Muscle of arm (tissue), 12 donors: ENCODE data around the gene POLR3A. TPM values are rescaled to one million over a fixed set of nuclear protein-coding genes. Genes with fewer than 3 reads are reported as not detected.
"Not testable (repeated sequence)": the region's sequence is repeated elsewhere in the genome, so short reads cannot be mapped to it uniquely, and the experiment has no call there.

Experiments used
- DNase-seq: peaks from one replicate; pipeline ENCODE4 v3.0.0-alpha.2; 2013
- polyA plus RNA-seq, 12 donors: library from polyadenylated mRNA; unstranded; fragments of 120-200 nt; gene quantifications; one replicate each; pipeline ENCODE4 v1.2.1, GENCODE V29; 2013; ENCODE audit not compliant: insufficient read length in 12 of 12

The POLR3A gene
- polyA plus RNA-seq, 12 donors = 7.5 to 17.4 (median 15.2) TPM; not detected in 1

- DNase-seq = no peak
Observed at GRCh38 chr10:78028438-78029268, 662 bp downstream of the POLR3A start.

GRCh38 chr10:78025685-78026364 is 3.5 kb downstream of the POLR3A start:
- DNase-seq = no peak

GRCh38 chr10:78023741-78024140 is 5.6 kb downstream of the POLR3A start:
- DNase-seq = no peak

GRCh38 chr10:78021201-78021600 is 8.1 kb downstream of the POLR3A start:
- no peak for DNase-seq

GRCh38 chr10:78019264-78019663 is 10.1 kb downstream of the POLR3A start:
- DNase-seq = no peak

- DNase-seq = no peak
Observed at GRCh38 chr10:78017856-78018255, 11.5 kb downstream of the POLR3A start.

- no peak for DNase-seq
Observed at GRCh38 chr10:78015546-78015945, 13.8 kb downstream of the POLR3A start.

GRCh38 chr10:78013564-78013963 is 15.8 kb downstream of the POLR3A start:
- no peak for DNase-seq

GRCh38 chr10:78011065-78011464 is 18.2 kb downstream of the POLR3A start:
- DNase-seq = no peak

GRCh38 chr10:78010278-78010677 is 19.0 kb downstream of the POLR3A start:
- no peak for DNase-seq

- no peak for DNase-seq
Observed at GRCh38 chr10:78009662-78010061, 19.7 kb downstream of the POLR3A start.

GRCh38 chr10:78007172-78007571 is 22.1 kb downstream of the POLR3A start:
- DNase-seq = no peak

GRCh38 chr10:78004215-78005026 is 24.9 kb downstream of the POLR3A start:
- no peak for DNase-seq

- no peak for DNase-seq
Observed at GRCh38 chr10:78002541-78003288, 26.6 kb downstream of the POLR3A start.

GRCh38 chr10:78000956-78001472 is 28.3 kb downstream of the POLR3A start:
- no peak for DNase-seq

- DNase-seq = no peak
Observed at GRCh38 chr10:78000206-78000605, 29.1 kb downstream of the POLR3A start.

GRCh38 chr10:77998780-77999179 is 30.5 kb downstream of the POLR3A start:
- DNase-seq = not testable (repeated sequence)

- no peak for DNase-seq
Observed at GRCh38 chr10:77993620-77994019, 35.7 kb downstream of the POLR3A start.

- DNase-seq = no peak
Observed at GRCh38 chr10:77989081-77989724, 40.1 kb downstream of the POLR3A start.

- DNase-seq = no peak
Observed at GRCh38 chr10:77987671-77988255, 41.6 kb downstream of the POLR3A start.
